Lower lobe of right lung (tissue), 2 donors: Measurements from ENCODE around the gene CAMK2D. TPM values are rescaled to one million over a fixed set of nuclear protein-coding genes. Genes with fewer than 3 reads are reported as not detected.

Experiments used
- ATAC-seq, 2 donors: fragments of 200-7000 bp; cut with Tn5 transposase; one replicate each; pipeline ENCODE4 v1.9.1; 2020 to 2022; ENCODE audit warnings: mild to moderate bottlenecking in 2 of 2, moderate library complexity in 2 of 2
- DNase-seq: peaks from one replicate; pipeline ENCODE4 v3.0.0-alpha.2; 2020
- H3K27ac ChIP-seq: fragments of 200-600 bp; one replicate; pipeline ENCODE4 v1.8.0; 2022
- H3K27me3 ChIP-seq: fragments of 200-600 bp; one replicate; pipeline ENCODE4 v1.8.0; 2022; ENCODE audit warnings: low read depth
- H3K36me3 ChIP-seq: fragments of 200-600 bp; one replicate; pipeline ENCODE4 v1.8.0; 2022; ENCODE audit warnings: mild to moderate bottlenecking
- H3K4me1 ChIP-seq: fragments of 200-600 bp; one replicate; pipeline ENCODE4 v1.8.0; 2022
- H3K4me3 ChIP-seq: fragments of 200-600 bp; one replicate; pipeline ENCODE4 v1.8.0; 2022; ENCODE audit warnings: mild to moderate bottlenecking
- H3K9me3 ChIP-seq: fragments of 200-600 bp; one replicate; pipeline ENCODE4 v1.8.0; 2022
- CTCF ChIP-seq: fragments of 200-600 bp; IDR thresholded peaks from one replicate; pipeline ENCODE4 v1.8.0; 2022; ENCODE audit warnings: antibody characterized with exemption, mild to moderate bottlenecking
- intact Hi-C: fragments of 100-400 bp; cut with DNase I; formaldehyde crosslinking; loops from one replicate; pipeline ENCODE4 v1.11.0; 2022
- total RNA-seq: library from RNA; stranded (reverse); fragmentation: NEBNext Ultra II Directional; extraction: Animal tissue kit (Norgen Biotek cat#: 25700); gene quantifications from one replicate; pipeline ENCODE4 v1.2.1, GENCODE V29; 2021
- donor health status: DM: no; HTN: yes; CAD: no; lungs with severe emphysema.

The CAMK2D gene
- total RNA-seq, 1 donor from 2014 or later, result 40.7 TPM

- intact Hi-C loops, result no loop called here
- Histone ChIP-seq H3K9me3 (no peaks in the 10 kb centered on the region), H3K27ac (no peak overlapping the region), H3K4me1 (no peaks in the 10 kb centered on the region), H3K4me3 (no peak overlapping the region), H3K36me3 (no peaks in the 10 kb centered on the region), H3K27me3 (no peaks in the 10 kb centered on the region)
- no peak for ATAC-seq
- DNase-seq, result no peak
- TF ChIP-seq CTCF, result no peak
Measured at GRCh38 chr4:113620032-113620431, 141.5 kb downstream of the CAMK2D start.

- intact Hi-C loops, result no loop called here
- DNase-seq (no peak), ATAC-seq (no peak)
- TF ChIP-seq CTCF, result no peak
- Histone ChIP-seq H3K9me3 (no peaks in the 10 kb centered on the region), H3K36me3 (no peaks in the 10 kb centered on the region), H3K4me3 (no peak overlapping the region), H3K27me3 (no peaks in the 10 kb centered on the region), H3K4me1 (no peaks in the 10 kb centered on the region), H3K27ac (no peak overlapping the region)
Measured at GRCh38 chr4:113619526-113619925, 142.0 kb downstream of the CAMK2D start.

- H3K4me1 ChIP-seq, result no peaks in the 10 kb centered on the region
- no peak overlapping the region for H3K4me3 ChIP-seq
- H3K27ac ChIP-seq, result no peak overlapping the region
- ATAC-seq (no peak), DNase-seq (no peak)
- no peaks in the 10 kb centered on the region for H3K36me3 ChIP-seq
- no peak for TF ChIP-seq CTCF
- intact Hi-C loops, result no loop called here
- no peaks in the 10 kb centered on the region for H3K9me3 ChIP-seq
- no peaks in the 10 kb centered on the region for H3K27me3 ChIP-seq
Measured at GRCh38 chr4:113618205-113618604, 143.3 kb downstream of the CAMK2D start.

GRCh38 chr4:113617195-113617594 is 144.3 kb downstream of the CAMK2D start:
- no peak for TF ChIP-seq CTCF
- Histone ChIP-seq H3K27me3 (no peaks in the 10 kb centered on the region), H3K36me3 (no peaks in the 10 kb centered on the region), H3K9me3 (no peaks in the 10 kb centered on the region), H3K27ac (no peak overlapping the region), H3K4me3 (no peak overlapping the region), H3K4me1 (no peaks in the 10 kb centered on the region)
- intact Hi-C loops, result no loop called here
- DNase-seq (no peak), ATAC-seq (no peak)

- Histone ChIP-seq H3K4me1 (no peaks in the 10 kb centered on the region), H3K4me3 (no peak overlapping the region), H3K27me3 (no peaks in the 10 kb centered on the region), H3K9me3 (no peaks in the 10 kb centered on the region), H3K36me3 (no peaks in the 10 kb centered on the region), H3K27ac (no peak overlapping the region)
- no peak for TF ChIP-seq CTCF
- DNase-seq (no peak), ATAC-seq (no peak)
- intact Hi-C loops, result no loop called here
Measured at GRCh38 chr4:113616443-113616842, 145.1 kb downstream of the CAMK2D start.

- intact Hi-C loops, result no loop called here
- no peak overlapping the region for H3K27ac ChIP-seq
Measured at GRCh38 chr4:113614414-113614813, 147.1 kb downstream of the CAMK2D start.

More at GRCh38 chr4:113614414-113614813, 147.1 kb downstream of the CAMK2D start:
- TF ChIP-seq CTCF, result no peak
- no peaks in the 10 kb centered on the region for H3K36me3 ChIP-seq
- ATAC-seq, result no peak
- H3K4me1 ChIP-seq, result no peaks in the 10 kb centered on the region
- DNase-seq, result no peak
- no peaks in the 10 kb centered on the region for H3K27me3 ChIP-seq
- H3K4me3 ChIP-seq, result no peak overlapping the region
- H3K9me3 ChIP-seq, result no peaks in the 10 kb centered on the region
